GM19467 (cell line): ENCODE data around the gene IL4R.

Experiments used
- ATAC-seq: cut with Tn5 transposase; IDR thresholded peaks from one replicate; pipeline ENCODE4 v1.9.1; 2021; ENCODE audit warnings: mild to moderate bottlenecking, moderate library complexity; ENCODE audit not compliant: unreplicated experiment

Gene IL4R

GRCh38 chr16:27353853-27354252 lies 40.1 kb downstream of the IL4R start:
- ATAC-seq = no peak

- ATAC-seq = no peak
These were observed 41.8 kb downstream of the IL4R start for GRCh38 chr16:27355610-27356009.

- no peak for ATAC-seq
These were observed 43.0 kb downstream of the IL4R start for GRCh38 chr16:27356794-27357193.

- ATAC-seq = no peak
These were observed 45.3 kb downstream of the IL4R start for GRCh38 chr16:27359051-27359450.

GRCh38 chr16:27359615-27360014 lies 45.8 kb downstream of the IL4R start:
- ATAC-seq = no peak

GRCh38 chr16:27361987-27362386 lies 48.2 kb downstream of the IL4R start:
- no peak for ATAC-seq

- ATAC-seq = no peak
These were observed 48.9 kb downstream of the IL4R start for GRCh38 chr16:27362570-27363245.

- ATAC-seq = no peak
These were observed 49.5 kb downstream of the IL4R start for GRCh38 chr16:27363246-27363632.

GRCh38 chr16:27363797-27364196 lies 50.0 kb downstream of the IL4R start:
- ATAC-seq = no peak

GRCh38 chr16:27364493-27365141 lies 50.8 kb downstream of the IL4R start:
- ATAC-seq = no peak

GRCh38 chr16:27365142-27366089 lies 51.6 kb downstream of the IL4R start:
- no peak for ATAC-seq

- ATAC-seq = peak; percentile 14
These were observed 53.1 kb downstream of the IL4R start for GRCh38 chr16:27366687-27367460.

- ATAC-seq = peak; percentile 61
These were observed 53.9 kb downstream of the IL4R start for GRCh38 chr16:27367461-27368357.

GRCh38 chr16:27368358-27368722 lies 54.6 kb downstream of the IL4R start:
- no peak for ATAC-seq

- ATAC-seq = no peak
These were observed 56.0 kb downstream of the IL4R start for GRCh38 chr16:27369806-27370205.

- ATAC-seq = no peak
These were observed 56.5 kb downstream of the IL4R start for GRCh38 chr16:27370318-27370717.

GRCh38 chr16:27373312-27373711 lies 59.5 kb downstream of the IL4R start:
- no peak for ATAC-seq

- no peak for ATAC-seq
These were observed 60.5 kb downstream of the IL4R start for GRCh38 chr16:27374221-27374803.

GRCh38 chr16:27374804-27375425 lies 61.1 kb downstream of the IL4R start:
- ATAC-seq = no peak
